GM12878 (cell line): ENCODE measurements around the gene DCC. TPM values are rescaled to one million over a fixed set of nuclear protein-coding genes. Genes with fewer than 3 reads are reported as not detected.

ENCODE experiments used
- ATAC-seq: fragments of 200-7000 bp; cut with Tn5 transposase; 3 replicates; pipeline ENCODE4 v1.9.1; 2020; ENCODE audit warnings: mild to moderate bottlenecking, moderate library complexity
- BruUV-seq: library from RNA; stranded (reverse); fragments of 400-500 nt; replicated peaks from 2 replicates; lab custom pipeline; 2021; lab: Mats Ljungman, UMichigan
- CTCF ChIA-PET: fragments of 300-600 bp; sonication (Branson Sonifier 250); formaldehyde crosslinking; extraction: SDS; loops from one replicate; lab custom pipeline; 2021; ENCODE audit warnings: inconsistent platforms; lab: Yijun Ruan, JAX
- POLR2A ChIA-PET: fragments of 350-600 bp; formaldehyde crosslinking; extraction: SDS; loops from one replicate; lab custom pipeline; 2021; ENCODE audit warnings: inconsistent platforms; lab: Charles Lee
- RAD21 ChIA-PET: fragments of 300-600 bp; sonication (Branson Sonifier 250); formaldehyde crosslinking; loops from one replicate; lab custom pipeline; 2023; ENCODE audit warnings: antibody characterized with exemption; ENCODE audit not compliant: unreplicated experiment; lab: Charles Lee
- SMC1A ChIA-PET: fragments of 300-600 bp; sonication (Branson Sonifier 250); formaldehyde crosslinking; loops from one replicate; lab custom pipeline; 2023; ENCODE audit not compliant: unreplicated experiment, uncharacterized antibody; lab: Charles Lee
- DNase-seq: peaks from one replicate; pipeline ENCODE4 v3.0.0-alpha.2; 2011; ENCODE audit warnings: low read depth, low spot score
- FAIRE-seq: peaks from 3 replicates; lab custom pipeline; 2011; peaks lifted over from hg19 to GRCh38; lab: Jason Lieb, UNC
- H2AFZ ChIP-seq: 2 replicates; pipeline ENCODE4 v1.6.0; 2011; ENCODE audit warnings: low read depth, low read length, control low read depth; ENCODE audit not compliant: control insufficient read depth
- H3K27ac ChIP-seq: 2 replicates; pipeline ENCODE4 v1.5.1; 2011; ENCODE audit warnings: control low read depth; ENCODE audit not compliant: control insufficient read depth, insufficient read depth
- H3K27me3 ChIP-seq, 2 experiments: replicated peaks in 1 of 2; 2 replicates each; pipeline versions ENCODE4 v1.6.0 to v1.6.1; 2011; ENCODE audit warnings: low read length in 1 of 2; ENCODE audit not compliant: control insufficient read depth in 2 of 2, insufficient read depth in 2 of 2
- H3K36me3 ChIP-seq, 2 experiments: 2 replicates each; pipeline ENCODE4 v1.5.1; 2011; ENCODE audit warnings: low read length in 1 of 2; ENCODE audit not compliant: control insufficient read depth in 2 of 2, insufficient read depth in 2 of 2
- H3K4me1 ChIP-seq: 2 replicates; pipeline ENCODE4 v1.6.1; 2011; ENCODE audit warnings: mild to moderate bottlenecking, low read length, moderate library complexity, mixed read lengths; ENCODE audit not compliant: control insufficient read depth, insufficient read depth
- H3K4me2 ChIP-seq: 2 replicates; pipeline ENCODE4 v1.6.0; 2011; ENCODE audit warnings: control low read depth; ENCODE audit not compliant: control insufficient read depth, insufficient read depth
- H3K4me3 ChIP-seq: fragments of 200-600 bp; sonication (generic); 2 replicates; pipeline ENCODE4 v1.5.1; 2016
- H3K79me2 ChIP-seq: 2 replicates; pipeline ENCODE4 v1.6.0; 2011; ENCODE audit warnings: low read length; ENCODE audit not compliant: control insufficient read depth, insufficient read depth
- H3K9ac ChIP-seq: 2 replicates; pipeline ENCODE4 v1.8.0; 2011; ENCODE audit warnings: low read length, control low read depth, mixed read lengths; ENCODE audit not compliant: control insufficient read depth, insufficient read depth
- H3K9me3 ChIP-seq: replicated peaks from 3 replicates; pipeline ENCODE4 v1.5.1; 2011; ENCODE audit warnings: mild to moderate bottlenecking, low read length; ENCODE audit not compliant: control insufficient read depth, insufficient read depth
- H4K20me1 ChIP-seq: 2 replicates; pipeline ENCODE4 v1.6.0; 2011; ENCODE audit not compliant: control insufficient read depth, insufficient read depth
- ATF7 ChIP-seq: fragments of 450-650 bp; IDR thresholded peaks from 2 replicates; pipeline ENCODE4 v1.6.1; 2016; ENCODE audit warnings: low read depth, mild to moderate bottlenecking
- BCL11A ChIP-seq: IDR thresholded peaks from 2 replicates; pipeline ENCODE4 v1.6.1; 2011; ENCODE audit warnings: low read depth, low read length
- BCL3 ChIP-seq: IDR thresholded peaks from 2 replicates; pipeline ENCODE4 v1.6.1; 2011; ENCODE audit warnings: borderline replicate concordance, low read depth, mild to moderate bottlenecking, moderate library complexity, low read length; ENCODE audit not compliant: insufficient read depth, poor library complexity, severe bottlenecking
- BMI1 ChIP-seq: fragments of 450-650 bp; IDR thresholded peaks from 2 replicates; pipeline ENCODE4 v1.6.1; 2016; ENCODE audit warnings: mild to moderate bottlenecking, moderate library complexity, borderline replicate concordance
- CEBPZ ChIP-seq: fragments of 150-350 bp; IDR thresholded peaks from 2 replicates; pipeline ENCODE4 v1.6.1; 2016; ENCODE audit warnings: low read depth, low read length
- CHD1 ChIP-seq: IDR thresholded peaks from 2 replicates; pipeline ENCODE4 v1.6.1; 2012; ENCODE audit warnings: low read depth, low read length, improper control_type of control experiment
- CTCF ChIP-seq, 3 experiments: IDR thresholded peaks in 2 of 3; conservative IDR thresholded peaks in 1 of 3; 2 replicates each; pipeline ENCODE4 v1.5.1; 2011; ENCODE audit warnings: low read depth in 3 of 3, low read length in 3 of 3, mild to moderate bottlenecking in 3 of 3, control low read depth in 2 of 3, moderate library complexity in 2 of 3, inconsistent platforms in 1 of 3, mixed read lengths in 1 of 3; ENCODE audit not compliant: control insufficient read depth in 2 of 3, insufficient read depth in 1 of 3; ENCODE audit errors: extremely low read depth in 1 of 3
- ESRRA ChIP-seq: IDR thresholded peaks from 2 replicates; pipeline ENCODE4 v1.6.1; 2012; ENCODE audit warnings: mild to moderate bottlenecking, low read length, improper control_type of control experiment
- GABPA ChIP-seq: IDR thresholded peaks from 2 replicates; pipeline ENCODE4 v1.6.1; 2014; ENCODE audit warnings: antibody characterized with exemption, low read depth, mild to moderate bottlenecking, inconsistent platforms
- HDAC6 ChIP-seq: fragments of 200-600 bp; sonication (generic); IDR thresholded peaks from one replicate; pipeline ENCODE4 v1.8.0; 2017; ENCODE audit warnings: antibody characterized with exemption; ENCODE audit not compliant: unreplicated experiment
- IRF5 ChIP-seq: fragments of 450-650 bp; IDR thresholded peaks from 2 replicates; pipeline ENCODE4 v1.6.1; 2017; ENCODE audit warnings: borderline replicate concordance
- LARP7 ChIP-seq: fragments of 450-650 bp; IDR thresholded peaks from 2 replicates; pipeline ENCODE4 v1.6.1; 2017; ENCODE audit warnings: mild to moderate bottlenecking
- MYB ChIP-seq: fragments of 150-350 bp; IDR thresholded peaks from 2 replicates; pipeline ENCODE4 v1.6.1; 2014; ENCODE audit warnings: mild to moderate bottlenecking, low read depth, low read length, borderline replicate concordance
- POLR2AphosphoS2 ChIP-seq: IDR thresholded peaks from 2 replicates; pipeline ENCODE4 v1.6.1; 2011; ENCODE audit warnings: low read depth, mild to moderate bottlenecking, low read length, improper control_type of control experiment, moderate library complexity
- POLR2AphosphoS5 ChIP-seq: IDR thresholded peaks from 2 replicates; pipeline ENCODE4 v1.6.1; 2011; ENCODE audit warnings: mild to moderate bottlenecking, low read length, inconsistent platforms
- SMAD1 ChIP-seq: fragments of 450-650 bp; IDR thresholded peaks from 2 replicates; pipeline ENCODE4 v1.6.1; 2018; ENCODE audit warnings: mild to moderate bottlenecking, low read depth; ENCODE audit not compliant: partially characterized antibody
- TCF3 ChIP-seq: IDR thresholded peaks from 2 replicates; pipeline ENCODE4 v1.6.1; 2012; ENCODE audit warnings: low read depth, mild to moderate bottlenecking, low read length, borderline replicate concordance; ENCODE audit not compliant: insufficient read depth
- ZNF622 ChIP-seq: fragments of 450-650 bp; IDR thresholded peaks from 2 replicates; pipeline ENCODE4 v1.6.1; 2017; ENCODE audit warnings: mild to moderate bottlenecking, inconsistent platforms
- WGBS: methylation state at CpG from one replicate; pipeline ENCODE4 v1.1.6; 2016; ENCODE audit warnings: low lambda C conversion rate; ENCODE audit not compliant: insufficient replicate concordance, insufficient coverage; ENCODE audit errors: missing lambda C conversion rate; 5-methylcytosine and 5-hydroxymethylcytosine counted together
- in situ Hi-C: fragments of 300-500 bp; cut with MboI; formaldehyde crosslinking; loops from 9 replicates; pipeline ENCODE4 v1.14.3; 2018; ENCODE audit warnings: mixed read lengths
- intact Hi-C: fragments of 100-400 bp; cut with micrococcal nuclease; formaldehyde crosslinking; loops from one replicate; pipeline ENCODE4 v1.14.2; 2022; ENCODE audit not compliant: unreplicated experiment
- polyA plus RNA-seq, 11 experiments: library from polyadenylated mRNA; depleted of rRNA in 4 of 11; unstranded in 6 of 11; stranded (reverse) in 5 of 11; fragments of >200 nt; fragmentation: Nextera tagmentation in 4 of 11; fragmentation: Illumina TruSeq in 1 of 11; extraction: Ambion mirVana in 4 of 11; extraction: Trizol in 1 of 11; gene quantifications; 1 replicate in 1 of 11; 2 replicates in 10 of 11; pipeline versions ENCODE4 v1.2.1 to v1.2.3, GENCODE V29; 2011 to 2016; ENCODE audit warnings: inconsistent platforms in 2 of 11, missing spikeins in 2 of 11, low read depth in 1 of 11
- total RNA-seq, 4 experiments: library from RNA; depleted of rRNA in 3 of 4; stranded (reverse); fragments of >200 nt in 3 of 4; fragmentation: Illumina TruSeq in 1 of 4; extraction: Trizol in 1 of 4; gene quantifications; 2 replicates each; pipeline versions ENCODE4 v1.2.1 to v1.2.3, GENCODE V29; 2013 to 2021

The DCC gene
- total and polyA plus RNA-seq, 10 of the 15 experiments (the other 5 are each of a cell fraction or from before 2014, with no cell fraction given), result 0.01 TPM; not detected in 9

- Histone ChIP-seq H3K4me3 (no peak overlapping the region), H3K79me2 (no peaks in the 10 kb centered on the region), H3K36me3 (no peaks in the 10 kb centered on the region), H3K4me2 (no peak overlapping the region), H2AFZ (no peak overlapping the region), H3K27me3 (no peaks in the 10 kb centered on the region), H3K9ac (no peak overlapping the region), H3K27ac (no peak overlapping the region), H3K4me1 (no peaks in the 10 kb centered on the region), H3K9me3 (no peaks in the 10 kb centered on the region), H4K20me1 (no peaks in the 10 kb centered on the region)
- in situ Hi-C loops (no loop called here), intact Hi-C loops (no loop called here)
- ChIA-PET POLR2A (no interaction called here), SMC1A (no interaction called here), CTCF (no interaction called here), RAD21 (no interaction called here)
- FAIRE-seq (no peak), DNase-seq (no peak), ATAC-seq (no peak)
- TF ChIP-seq BCL3 (no peak), IRF5 (no peak), CHD1 (no peak), ESRRA (no peak), HDAC6 (no peak), CEBPZ (no peak), ATF7 (no peak), POLR2AphosphoS2 (no peak), GABPA (no peak), POLR2AphosphoS5 (no peak), TCF3 (no peak), BMI1 (no peak), ZNF622 (no peak), MYB (no peak), CTCF (IDR thresholded peaks at IDR 0.05 in 2 of 3, conservative IDR thresholded peaks at IDR 0.05 in 1 of 3; ENCODE audit: control insufficient read depth in 2 of 3, extremely low read depth in 1 of 3, insufficient read depth in 1 of 3, low read depth in 3 of 3, low read length in 3 of 3) (no peak), LARP7 (no peak), BCL11A (no peak), SMAD1 (no peak)
- BruUV-seq, result no TSS peak
- WGBS, result 64% methylated on average over 6 of the region's 6 CpGs
Observed at GRCh38 chr18:53305461-53305860, 965.5 kb downstream of the DCC start.
